KMS-11 (cell line): ENCODE data around the gene MZF1.

Experiments used
- H2AFZ ChIP-seq: fragments of 200-600 bp; sonication (generic); 2 replicates; pipeline ENCODE4 v1.6.1; 2016; ENCODE audit warnings: antibody characterized with exemption, mixed run types, low read depth
- H3K27ac ChIP-seq: fragments of 200-600 bp; sonication (generic); 2 replicates; pipeline ENCODE4 v1.6.1; 2016; ENCODE audit warnings: mild to moderate bottlenecking, mixed run types
- H3K27me3 ChIP-seq: fragments of 200-600 bp; sonication (generic); 2 replicates; pipeline ENCODE4 v1.6.1; 2017; ENCODE audit warnings: mild to moderate bottlenecking, low read depth, mixed run types, moderate library complexity; ENCODE audit not compliant: insufficient read depth
- H3K36me3 ChIP-seq: fragments of 200-600 bp; sonication (generic); 2 replicates; pipeline ENCODE4 v1.6.1; 2017; ENCODE audit warnings: mild to moderate bottlenecking, mixed run types; ENCODE audit not compliant: insufficient read depth
- H3K4me1 ChIP-seq: fragments of 200-600 bp; sonication (generic); 2 replicates; pipeline ENCODE4 v1.6.1; 2016; ENCODE audit warnings: mild to moderate bottlenecking, low read depth, mixed run types; ENCODE audit not compliant: poor library complexity, severe bottlenecking
- H3K4me2 ChIP-seq: fragments of 200-600 bp; sonication (generic); 2 replicates; pipeline ENCODE4 v1.7.0; 2016; ENCODE audit warnings: mild to moderate bottlenecking, mixed run types
- H3K4me3 ChIP-seq: fragments of 200-600 bp; sonication (generic); IDR thresholded peaks from 2 replicates; pipeline ENCODE4 v1.6.1; 2017; ENCODE audit warnings: low read depth, low read length, mixed read lengths; ENCODE audit not compliant: insufficient read depth
- H3K79me2 ChIP-seq: fragments of 200-600 bp; sonication (generic); 2 replicates; pipeline ENCODE4 v1.6.1; 2016; ENCODE audit warnings: low read depth, mixed run types; ENCODE audit not compliant: insufficient read depth
- H3K9ac ChIP-seq: fragments of 200-600 bp; sonication (generic); 2 replicates; pipeline ENCODE4 v1.6.1; 2016; ENCODE audit warnings: mild to moderate bottlenecking, mixed run types
- H4K20me1 ChIP-seq: fragments of 200-600 bp; sonication (generic); 2 replicates; pipeline ENCODE4 v1.6.1; 2016; ENCODE audit warnings: mild to moderate bottlenecking, mixed run types; ENCODE audit not compliant: insufficient read depth
- CTCF ChIP-seq: fragments of 200-600 bp; sonication (generic); conservative IDR thresholded peaks from 2 replicates; pipeline ENCODE4 v1.6.1; 2017; ENCODE audit warnings: low read depth, mild to moderate bottlenecking, antibody characterized with exemption, low read length, moderate library complexity, mixed read lengths

Gene MZF1

DNA sequence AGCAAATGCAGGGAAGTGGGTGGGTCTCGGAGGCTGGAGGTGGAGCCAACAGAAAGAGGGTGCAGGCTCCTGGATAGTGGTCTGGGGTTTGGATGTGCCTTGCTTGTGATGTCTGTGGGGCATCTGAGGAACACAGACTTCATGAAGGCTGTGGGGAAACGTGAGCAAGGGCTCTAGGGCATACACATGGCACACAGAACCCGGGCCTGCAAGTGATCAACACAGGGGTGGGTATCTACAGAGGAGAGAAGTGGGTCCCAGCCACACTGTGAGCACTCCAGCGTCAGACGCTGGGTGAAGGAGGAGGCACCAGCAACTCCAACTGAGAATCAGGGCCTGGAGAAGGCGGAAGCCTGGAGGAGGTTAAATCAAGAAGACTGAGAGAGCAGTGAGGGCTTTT lies 9.3 kb downstream of the MZF1 start:
- Histone ChIP-seq H3K9ac (no peak overlapping the region), H3K4me2 (no peak overlapping the region), H3K4me3 (no peak overlapping the region), H3K27me3 (no peaks in the 10 kb centered on the region), H3K79me2 (no peaks in the 10 kb centered on the region), H2AFZ (no peak overlapping the region), H3K27ac (no peak overlapping the region), H4K20me1 (no peaks in the 10 kb centered on the region), H3K4me1 (peaks cover 10% of the 10 kb centered on the region), H3K36me3 (no peaks in the 10 kb centered on the region)
- TF ChIP-seq CTCF: no peak

GRCh38 chr19:58563034-58563573 lies 10.0 kb downstream of the MZF1 start:
- Histone ChIP-seq H3K4me2 (no peak overlapping the region), H4K20me1 (no peaks in the 10 kb centered on the region), H3K27ac (no peak overlapping the region), H3K4me3 (no peak overlapping the region), H3K27me3 (no peaks in the 10 kb centered on the region), H3K79me2 (no peaks in the 10 kb centered on the region), H3K9ac (no peak overlapping the region), H3K36me3 (no peaks in the 10 kb centered on the region), H3K4me1 (peaks cover 10% of the 10 kb centered on the region), H2AFZ (no peak overlapping the region)
- no peak for TF ChIP-seq CTCF

GRCh38 chr19:58562122-58563033 lies 10.8 kb downstream of the MZF1 start:
- Histone ChIP-seq H3K27me3 (no peaks in the 10 kb centered on the region), H3K4me2 (no peak overlapping the region), H4K20me1 (no peaks in the 10 kb centered on the region), H3K4me3 (no peak overlapping the region), H2AFZ (no peak overlapping the region), H3K36me3 (no peaks in the 10 kb centered on the region), H3K79me2 (peaks cover 7% of the 10 kb centered on the region), H3K4me1 (peaks cover 10% of the 10 kb centered on the region), H3K9ac (no peak overlapping the region), H3K27ac (no peak overlapping the region)
- TF ChIP-seq CTCF: no peak

DNA sequence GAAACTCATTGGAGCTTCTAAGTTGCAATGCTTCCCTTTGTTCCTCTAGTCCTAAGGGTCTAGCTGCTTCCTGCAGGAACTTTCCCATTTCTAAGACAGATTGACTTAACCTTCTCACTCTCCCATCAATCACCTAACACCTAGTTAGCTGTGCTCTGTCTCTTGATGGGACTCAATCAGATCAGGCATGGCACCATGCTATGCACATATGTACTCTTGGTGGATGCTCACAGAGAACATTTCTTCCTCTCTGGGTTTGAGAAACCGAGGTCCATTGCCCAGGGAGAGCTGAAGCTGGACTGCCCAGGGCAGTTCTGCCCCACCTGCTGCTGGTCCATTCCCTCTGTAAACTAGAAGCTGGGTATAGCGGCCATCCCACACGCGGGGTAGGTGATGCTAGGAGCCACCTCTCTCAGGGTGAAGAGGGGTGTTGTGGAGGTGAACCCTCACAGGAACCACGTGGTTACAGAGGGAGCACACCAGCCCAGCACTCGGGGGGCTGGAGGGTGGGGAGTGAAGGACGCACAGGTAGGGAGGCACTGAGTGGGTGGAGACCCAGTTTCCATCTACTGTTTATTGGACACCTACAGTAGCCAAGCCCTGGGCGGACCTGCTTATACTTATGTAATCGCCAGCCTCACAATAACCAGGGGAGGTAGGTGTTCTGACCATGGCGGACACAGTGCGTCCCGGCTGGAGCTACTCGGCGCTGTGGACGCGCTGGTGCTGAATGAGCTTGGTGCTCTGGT lies 11.6 kb downstream of the MZF1 start:
- no peak for TF ChIP-seq CTCF
- Histone ChIP-seq H3K36me3 (no peaks in the 10 kb centered on the region), H3K79me2 (peaks cover 15% of the 10 kb centered on the region), H2AFZ (no peak overlapping the region), H3K4me2 (no peak overlapping the region), H3K27ac (no peak overlapping the region), H3K27me3 (no peaks in the 10 kb centered on the region), H3K4me3 (no peak overlapping the region), H3K4me1 (peaks cover 17% of the 10 kb centered on the region), H4K20me1 (no peaks in the 10 kb centered on the region), H3K9ac (no peak overlapping the region)
